HEK293T (cell line): ENCODE measurements around the gene ARRDC3.

Experiments
- BHLHE40 ChIP-seq: fragments of 450-650 bp; IDR thresholded peaks from 2 replicates; pipeline ENCODE4 v1.6.1; 2016; ENCODE audit warnings: mild to moderate bottlenecking, moderate library complexity, borderline replicate concordance
- CTBP1 ChIP-seq: fragments of 450-650 bp; IDR thresholded peaks from 2 replicates; pipeline ENCODE4 v1.6.1; 2016; ENCODE audit warnings: borderline replicate concordance
- ELF4 ChIP-seq: fragments of 450-650 bp; IDR thresholded peaks from 2 replicates; pipeline ENCODE4 v1.6.1; 2017; ENCODE audit warnings: antibody characterized with exemption
- FOXK2 ChIP-seq: fragments of 450-650 bp; IDR thresholded peaks from 2 replicates; pipeline ENCODE4 v1.6.1; 2016; ENCODE audit warnings: mild to moderate bottlenecking
- FOXM1 ChIP-seq: fragments of 450-650 bp; IDR thresholded peaks from 2 replicates; pipeline ENCODE4 v1.6.1; 2017; ENCODE audit warnings: mild to moderate bottlenecking, borderline replicate concordance
- HDGF ChIP-seq: fragments of 450-650 bp; IDR thresholded peaks from 2 replicates; pipeline ENCODE4 v1.6.1; 2017; ENCODE audit warnings: antibody characterized with exemption, borderline replicate concordance
- L3MBTL2 ChIP-seq: fragments of 450-650 bp; conservative IDR thresholded peaks from 2 replicates; pipeline ENCODE4 v1.6.1; 2016; ENCODE audit warnings: mild to moderate bottlenecking
- NFRKB ChIP-seq: fragments of 450-650 bp; IDR thresholded peaks from 2 replicates; pipeline ENCODE4 v1.6.1; 2016; ENCODE audit warnings: mild to moderate bottlenecking, moderate library complexity
- SP1 ChIP-seq: fragments of 450-650 bp; IDR thresholded peaks from 2 replicates; pipeline ENCODE4 v1.6.1; 2017
- SUZ12 ChIP-seq: fragments of 450-650 bp; IDR thresholded peaks from 2 replicates; pipeline ENCODE4 v1.6.1; 2016; ENCODE audit warnings: mild to moderate bottlenecking
- TARDBP ChIP-seq: fragments of 450-650 bp; IDR thresholded peaks from 2 replicates; pipeline ENCODE4 v1.6.1; 2016
- ZNF384 ChIP-seq: fragments of 450-650 bp; IDR thresholded peaks from 2 replicates; pipeline ENCODE4 v1.6.1; 2016

DNA sequence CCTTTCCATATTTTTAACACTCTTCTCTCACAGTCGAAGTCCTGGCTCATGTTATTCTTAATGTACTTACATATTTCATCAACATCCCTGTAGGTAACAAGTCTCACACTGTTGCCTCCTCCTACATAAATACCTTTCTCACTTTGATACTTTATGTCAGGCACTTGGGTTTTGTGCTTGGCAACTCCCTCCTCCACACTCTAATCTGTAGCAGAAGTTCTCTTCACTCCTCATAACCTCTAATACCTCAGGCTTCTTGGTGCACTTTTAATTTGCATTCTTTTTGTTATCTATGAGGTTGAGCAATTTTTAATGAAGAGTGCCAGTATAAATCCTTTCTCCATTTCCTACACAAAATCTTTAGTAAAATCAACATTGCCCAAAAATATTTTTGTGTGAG lies 24.1 kb upstream of the ARRDC3 start:
- no peak for TF ChIP-seq FOXK2
- no peak for TF ChIP-seq BHLHE40
- TF ChIP-seq FOXM1: no peak
- no peak for TF ChIP-seq ZNF384
- no peak for TF ChIP-seq SUZ12
- TF ChIP-seq SP1: no peak
- no peak for TF ChIP-seq ELF4
- no peak for TF ChIP-seq CTBP1
- no peak for TF ChIP-seq TARDBP
- TF ChIP-seq NFRKB: no peak
- TF ChIP-seq HDGF: no peak
- TF ChIP-seq L3MBTL2: no peak
